ENCODE data around the gene AGPAT3.

Gene AGPAT3

DNA sequence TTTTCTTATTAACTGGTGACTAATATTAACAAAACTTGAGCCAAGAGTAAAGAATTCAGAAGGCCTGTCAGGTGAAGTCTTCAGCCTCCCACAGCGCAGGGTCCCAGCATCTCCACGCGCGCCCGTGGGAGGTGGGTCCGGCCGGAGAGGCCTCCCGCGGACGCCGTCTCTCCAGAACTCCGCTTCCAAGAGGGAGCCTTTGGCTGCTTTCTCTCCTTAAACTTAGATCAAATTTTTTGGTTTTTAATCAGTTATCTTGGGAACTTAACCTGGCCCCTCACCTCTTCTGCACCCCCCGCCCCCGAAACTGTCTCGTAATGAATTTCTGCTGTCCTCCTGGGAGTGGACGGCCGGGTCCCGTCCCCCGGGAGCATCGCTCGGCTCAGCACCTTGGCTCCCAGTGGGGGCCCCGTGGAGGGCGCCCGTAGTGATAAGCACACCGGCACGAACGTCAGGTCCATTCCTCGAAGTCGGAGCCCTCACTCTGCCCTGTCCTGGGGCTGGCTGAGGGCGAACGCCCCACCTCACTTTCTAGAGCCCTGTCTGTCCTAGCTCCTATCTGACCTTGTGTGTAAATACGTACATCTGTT lies 117.6 kb downstream of the AGPAT3 start:
- no peak overlapping the region for H3K4me3 ChIP-seq (ENCODE audit: low read depth in 1 of 2, low read length in 1 of 2)
- H3K4me1 ChIP-seq (ENCODE audit: control insufficient read depth in 1 of 2, insufficient read depth in 1 of 2, low read depth in 1 of 2, low read length in 1 of 2): no peaks in the 10 kb centered on the region
- H3K9me3 ChIP-seq: no peaks in the 10 kb centered on the region
- H3K36me3 ChIP-seq: peaks cover 11% of the 10 kb centered on the region
- peaks cover 29% of the 10 kb centered on the region for H3K27me3 ChIP-seq
- TF ChIP-seq, protein P1, sequence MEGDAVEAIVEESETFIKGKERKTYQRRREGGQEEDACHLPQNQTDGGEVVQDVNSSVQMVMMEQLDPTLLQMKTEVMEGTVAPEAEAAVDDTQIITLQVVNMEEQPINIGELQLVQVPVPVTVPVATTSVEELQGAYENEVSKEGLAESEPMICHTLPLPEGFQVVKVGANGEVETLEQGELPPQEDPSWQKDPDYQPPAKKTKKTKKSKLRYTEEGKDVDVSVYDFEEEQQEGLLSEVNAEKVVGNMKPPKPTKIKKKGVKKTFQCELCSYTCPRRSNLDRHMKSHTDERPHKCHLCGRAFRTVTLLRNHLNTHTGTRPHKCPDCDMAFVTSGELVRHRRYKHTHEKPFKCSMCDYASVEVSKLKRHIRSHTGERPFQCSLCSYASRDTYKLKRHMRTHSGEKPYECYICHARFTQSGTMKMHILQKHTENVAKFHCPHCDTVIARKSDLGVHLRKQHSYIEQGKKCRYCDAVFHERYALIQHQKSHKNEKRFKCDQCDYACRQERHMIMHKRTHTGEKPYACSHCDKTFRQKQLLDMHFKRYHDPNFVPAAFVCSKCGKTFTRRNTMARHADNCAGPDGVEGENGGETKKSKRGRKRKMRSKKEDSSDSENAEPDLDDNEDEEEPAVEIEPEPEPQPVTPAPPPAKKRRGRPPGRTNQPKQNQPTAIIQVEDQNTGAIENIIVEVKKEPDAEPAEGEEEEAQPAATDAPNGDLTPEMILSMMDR (IDR thresholded peaks at IDR 0.05): no peak
- H3K27ac ChIP-seq: no peak overlapping the region

DNA sequence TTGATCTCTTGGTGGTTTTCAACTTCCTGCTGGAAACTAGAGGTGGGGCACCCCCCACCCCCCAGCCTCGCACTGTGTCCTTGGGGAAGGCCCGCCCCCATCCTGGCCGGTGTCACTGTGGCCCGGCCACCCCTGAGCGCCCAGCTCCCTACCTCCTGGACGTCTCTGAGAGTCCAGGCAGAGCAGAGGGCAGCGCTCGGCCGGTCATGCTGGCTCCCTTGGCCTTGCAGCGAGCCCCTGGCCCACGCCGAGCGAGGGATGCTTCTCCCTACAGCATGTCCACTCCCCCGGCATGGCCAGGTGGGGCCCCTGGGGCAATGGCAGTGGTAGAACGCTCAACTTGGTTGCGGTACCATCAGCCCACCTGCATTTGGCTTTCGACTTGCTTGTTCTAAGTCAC lies 118.4 kb downstream of the AGPAT3 start:
- Histone ChIP-seq H3K27ac (no peak overlapping the region), H3K36me3 (peaks cover 11% of the 10 kb centered on the region), H3K4me3 (ENCODE audit: low read depth in 1 of 2, low read length in 1 of 2) (no peak overlapping the region), H3K27me3 (peaks cover 34% of the 10 kb centered on the region), H3K9me3 (no peaks in the 10 kb centered on the region), H3K4me1 (ENCODE audit: control insufficient read depth in 1 of 2, insufficient read depth in 1 of 2, low read depth in 1 of 2, low read length in 1 of 2) (no peaks in the 10 kb centered on the region)
- TF ChIP-seq, protein P1 (IDR thresholded peaks at IDR 0.05): no peak

DNA sequence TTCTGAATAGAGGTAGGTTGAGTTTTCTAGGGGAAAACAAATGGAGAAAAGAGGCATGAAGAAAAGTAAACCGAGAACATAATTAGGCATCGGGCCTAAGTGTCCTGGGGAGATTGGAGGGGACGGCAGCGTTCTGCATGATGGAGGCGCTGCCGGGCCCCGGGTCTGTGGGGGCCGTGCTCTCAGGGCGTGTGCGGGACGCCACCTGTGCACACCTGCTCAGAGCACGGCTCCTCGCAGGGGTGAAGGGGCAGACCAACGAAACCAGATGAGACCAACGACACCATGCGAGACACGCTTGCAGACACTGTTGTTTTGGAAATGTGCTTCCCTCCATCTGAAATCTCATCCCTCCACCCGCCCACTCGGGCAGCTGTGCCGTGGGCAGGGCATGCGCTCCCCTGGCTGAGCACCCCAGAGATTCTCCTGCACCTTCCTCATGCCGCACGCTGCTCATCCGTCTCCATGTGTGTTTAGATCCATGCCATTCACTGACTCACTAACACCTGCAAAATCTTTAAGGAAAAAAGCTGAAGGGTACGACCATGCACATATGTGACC lies 118.9 kb downstream of the AGPAT3 start:
- Histone ChIP-seq H3K27ac (no peak overlapping the region), H3K36me3 (peaks cover 11% of the 10 kb centered on the region), H3K9me3 (no peaks in the 10 kb centered on the region), H3K27me3 (peaks cover 34% of the 10 kb centered on the region), H3K4me3 (ENCODE audit: low read depth in 1 of 2, low read length in 1 of 2) (no peak overlapping the region), H3K4me1 (ENCODE audit: control insufficient read depth in 1 of 2, insufficient read depth in 1 of 2, low read depth in 1 of 2, low read length in 1 of 2) (no peaks in the 10 kb centered on the region)
- TF ChIP-seq, protein P1 (IDR thresholded peaks at IDR 0.05): no peak

DNA sequence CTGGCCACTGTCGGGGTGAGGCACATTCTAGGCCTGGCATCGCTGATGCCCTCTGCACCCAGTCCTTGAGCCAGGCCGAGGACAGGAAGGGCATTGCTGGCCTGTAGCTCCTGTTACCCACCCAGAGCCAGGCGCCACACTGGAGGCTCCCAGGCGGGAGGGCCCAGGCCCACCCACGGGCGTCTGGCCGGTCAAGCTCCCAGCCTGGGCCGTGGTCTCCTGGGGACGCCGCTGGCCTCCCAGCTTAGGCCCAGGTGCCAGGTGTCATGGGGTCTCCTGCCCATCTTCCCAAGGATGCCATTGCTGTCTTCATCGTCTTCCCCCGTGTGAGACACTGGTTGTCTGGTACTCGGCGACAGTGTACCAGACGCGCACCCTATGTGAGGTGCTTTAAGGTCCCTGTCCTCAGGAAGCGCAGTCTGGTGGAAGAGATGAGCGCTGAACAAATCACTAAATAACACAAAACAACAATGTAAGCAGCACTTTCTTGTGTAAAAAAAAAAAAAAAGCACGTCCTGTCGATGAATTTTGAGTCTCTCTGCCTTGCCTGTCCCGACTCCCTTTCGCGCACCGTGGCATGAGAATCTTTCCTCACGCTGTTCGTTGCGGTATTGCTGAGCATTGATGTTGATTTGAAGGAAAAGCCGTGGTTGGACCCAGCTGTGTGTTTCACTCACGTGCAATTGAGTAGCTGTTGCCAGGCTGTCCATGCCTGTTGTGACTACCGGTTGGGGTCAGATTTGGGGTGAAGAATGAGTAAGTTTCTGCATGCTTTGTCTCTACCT lies 120.1 kb downstream of the AGPAT3 start:
- no peaks in the 10 kb centered on the region for H3K4me1 ChIP-seq (ENCODE audit: control insufficient read depth in 1 of 2, insufficient read depth in 1 of 2, low read depth in 1 of 2, low read length in 1 of 2)
- H3K36me3 ChIP-seq: peaks cover 11% of the 10 kb centered on the region
- TF ChIP-seq, protein P1 (IDR thresholded peaks at IDR 0.05): no peak
- peaks cover 34% of the 10 kb centered on the region for H3K27me3 ChIP-seq
- H3K4me3 ChIP-seq (ENCODE audit: low read depth in 1 of 2, low read length in 1 of 2): no peak overlapping the region
- no peak overlapping the region for H3K27ac ChIP-seq
- H3K9me3 ChIP-seq: no peaks in the 10 kb centered on the region

DNA sequence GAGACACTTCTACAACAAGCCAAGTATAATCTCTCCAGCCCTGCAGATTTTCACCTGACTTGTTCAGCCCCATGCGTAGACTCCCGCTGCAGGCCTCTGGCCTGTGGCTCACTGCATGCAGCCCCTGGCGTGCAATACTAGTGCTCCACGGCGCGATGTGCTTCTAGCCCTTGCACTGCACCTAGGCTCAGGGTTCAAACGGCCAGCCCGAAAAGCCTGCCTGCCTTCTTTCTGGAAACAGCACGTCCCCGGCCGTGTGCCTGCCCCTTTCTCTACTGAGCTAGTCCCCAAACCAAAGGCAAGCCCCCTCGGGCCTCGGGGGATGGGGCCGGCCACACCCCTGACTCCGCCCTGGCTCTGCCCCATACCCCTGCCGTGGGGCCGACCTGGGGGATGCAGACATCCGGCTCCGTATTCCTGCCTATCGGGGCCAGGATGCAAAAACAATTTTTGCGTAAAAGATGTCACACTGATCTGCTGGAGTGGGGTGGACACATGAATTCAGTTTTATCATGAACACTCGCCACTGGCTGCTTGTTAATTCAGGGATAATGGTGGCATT lies 120.7 kb downstream of the AGPAT3 start:
- Histone ChIP-seq H3K27me3 (peaks cover 34% of the 10 kb centered on the region), H3K4me3 (ENCODE audit: low read depth in 1 of 2, low read length in 1 of 2) (no peak overlapping the region), H3K9me3 (no peaks in the 10 kb centered on the region), H3K27ac (no peak overlapping the region), H3K4me1 (ENCODE audit: control insufficient read depth in 1 of 2, insufficient read depth in 1 of 2, low read depth in 1 of 2, low read length in 1 of 2) (no peaks in the 10 kb centered on the region), H3K36me3 (peaks cover 11% of the 10 kb centered on the region)
- TF ChIP-seq, protein P1 (IDR thresholded peaks at IDR 0.05): no peak

Measured in neutrophil (primary cell).